Thoracic aorta (tissue), 2 donors: ENCODE data around the gene SUGP2. TPM values are rescaled to one million over a fixed set of nuclear protein-coding genes. Genes with fewer than 3 reads are reported as not detected.

ENCODE experiments used
- ATAC-seq: fragments of 150-250 bp; one replicate; pipeline ENCODE4 v1.8.0; 2017; ENCODE audit warnings: low read depth; ENCODE audit not compliant: insufficient number of reproducible peaks, low FRiP score
- DNase-seq: peaks from one replicate; pipeline ENCODE4 v3.0.0-alpha.2; 2020; ENCODE audit warnings: low spot score
- H3K27ac ChIP-seq, 2 donors: fragments of 200-600 bp; sonication (generic); 1 replicate in 1 of 2; 2 replicates in 1 of 2; pipeline ENCODE4 v1.5.1; 2016; ENCODE audit warnings: mild to moderate bottlenecking in 2 of 2, moderate library complexity in 2 of 2
- H3K27me3 ChIP-seq: fragments of 200-600 bp; sonication (generic); replicated peaks from 2 replicates; pipeline ENCODE4 v1.6.0; 2016; ENCODE audit warnings: mild to moderate bottlenecking; ENCODE audit not compliant: insufficient read depth
- H3K36me3 ChIP-seq: fragments of 200-600 bp; sonication (generic); one replicate; pipeline ENCODE4 v1.5.1; 2016
- H3K4me1 ChIP-seq, 2 donors: fragments of 200-600 bp; sonication (generic); 1 replicate in 1 of 2; 2 replicates in 1 of 2; pipeline versions ENCODE4 v1.5.1 to v1.6.0; 2016; ENCODE audit warnings: low read depth in 2 of 2, mild to moderate bottlenecking in 1 of 2; ENCODE audit not compliant: control insufficient read depth in 1 of 2
- H3K4me3 ChIP-seq: fragments of 200-600 bp; sonication (generic); 2 replicates; pipeline ENCODE4 v1.5.1; 2016; ENCODE audit warnings: mild to moderate bottlenecking
- H3K9me3 ChIP-seq: fragments of 200-600 bp; sonication (generic); 2 replicates; pipeline ENCODE4 v1.5.1; 2016
- CTCF ChIP-seq: fragments of 200-600 bp; sonication (generic); IDR thresholded peaks from one replicate; pipeline ENCODE4 v1.5.1; 2019; ENCODE audit warnings: antibody characterized with exemption
- total RNA-seq, 2 donors: library from RNA; depleted of rRNA; stranded (reverse); fragments of >200 nt; gene quantifications; one replicate each; pipeline versions ENCODE4 v1.1.0 to v1.2.3, GENCODE V29; 2016

SUGP2 gene
- total RNA-seq, 2 donors from 2014 or later, result 42.6 to 57.5 TPM

- ATAC-seq (no peak), DNase-seq (no peak)
- no peak for TF ChIP-seq CTCF
Measured at GRCh38 chr19:18948976-18949356, 84.4 kb downstream of the SUGP2 start.

GRCh38 chr19:18948075-18948975 lies 85.0 kb downstream of the SUGP2 start:
- TF ChIP-seq CTCF, result no peak
- Histone ChIP-seq H3K36me3 (no peaks in the 10 kb centered on the region), H3K27me3 (no peaks in the 10 kb centered on the region), H3K9me3 (no peaks in the 10 kb centered on the region), H3K27ac (no peak overlapping the region), H3K4me3 (no peak overlapping the region), H3K4me1 (no peaks in the 10 kb centered on the region)
- ATAC-seq (no peak), DNase-seq (no peak)

More at GRCh38 chr19:18948976-18949356, 84.4 kb downstream of the SUGP2 start:
- Histone ChIP-seq H3K4me3 (no peak overlapping the region), H3K9me3 (no peaks in the 10 kb centered on the region), H3K27me3 (no peaks in the 10 kb centered on the region), H3K27ac (no peak overlapping the region), H3K36me3 (no peaks in the 10 kb centered on the region), H3K4me1 (no peaks in the 10 kb centered on the region)

GRCh38 chr19:18946918-18947317 lies 86.4 kb downstream of the SUGP2 start:
- Histone ChIP-seq H3K27me3 (no peaks in the 10 kb centered on the region), H3K36me3 (no peaks in the 10 kb centered on the region), H3K9me3 (no peaks in the 10 kb centered on the region), H3K27ac (no peak overlapping the region), H3K4me3 (no peak overlapping the region), H3K4me1 (no peaks in the 10 kb centered on the region)
- ATAC-seq (no peak), DNase-seq (no peak)
- no peak for TF ChIP-seq CTCF

GRCh38 chr19:18946335-18946734 lies 87.0 kb downstream of the SUGP2 start:
- DNase-seq (no peak), ATAC-seq (no peak)
- Histone ChIP-seq H3K27me3 (no peaks in the 10 kb centered on the region), H3K4me3 (no peak overlapping the region), H3K36me3 (no peaks in the 10 kb centered on the region), H3K9me3 (no peaks in the 10 kb centered on the region), H3K27ac (no peak overlapping the region), H3K4me1 (no peaks in the 10 kb centered on the region)
- TF ChIP-seq CTCF, result no peak

- no peak overlapping the region for H3K4me3 ChIP-seq
- H3K27ac ChIP-seq, result no peak overlapping the region
- H3K9me3 ChIP-seq, result no peaks in the 10 kb centered on the region
- no peaks in the 10 kb centered on the region for H3K36me3 ChIP-seq
- H3K4me1 ChIP-seq, result no peaks in the 10 kb centered on the region
- no peaks in the 10 kb centered on the region for H3K27me3 ChIP-seq
- DNase-seq (no peak), ATAC-seq (no peak)
- TF ChIP-seq CTCF, result no peak
Measured at GRCh38 chr19:18945297-18945696, 88.0 kb downstream of the SUGP2 start.
